GM18520 (cell line): Measurements from ENCODE around the gene RNF111.
A peak's percentile ranks its signal among the peaks of the same experiment; 100 is the strongest.

Source experiments
- ATAC-seq: cut with Tn5 transposase; IDR thresholded peaks from one replicate; pipeline ENCODE4 v1.9.1; 2021; ENCODE audit not compliant: unreplicated experiment

Gene RNF111

GRCh38 chr15:58987491-58988005, at the start of gene RNF111:
Gene RNF111, plus strand, starts transcription at chr15:58987663. Its CDS starts 43,160 bp downstream, at chr15:59030823.
- ATAC-seq, result peak; percentile 65

DNA sequence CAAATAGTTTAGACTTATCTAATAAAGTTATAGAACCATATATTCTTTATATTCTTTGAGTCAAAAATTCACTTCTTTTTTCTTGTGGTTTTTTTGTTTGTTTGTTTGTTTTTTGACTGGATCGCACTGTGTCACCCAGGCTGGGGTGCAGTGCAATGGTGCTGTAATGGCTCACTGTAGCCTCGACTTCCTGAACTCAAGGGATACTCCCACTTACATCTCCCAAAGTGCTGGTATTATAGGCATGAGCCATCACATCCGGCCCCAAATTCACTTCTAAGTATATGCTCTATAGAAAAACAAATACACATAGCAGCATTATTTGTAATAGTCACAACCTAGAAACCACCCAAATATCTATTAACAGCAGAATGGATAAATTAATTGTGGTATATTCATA, 40.3 kb upstream of the RNF111 start:
- ATAC-seq, result no peak

DNA sequence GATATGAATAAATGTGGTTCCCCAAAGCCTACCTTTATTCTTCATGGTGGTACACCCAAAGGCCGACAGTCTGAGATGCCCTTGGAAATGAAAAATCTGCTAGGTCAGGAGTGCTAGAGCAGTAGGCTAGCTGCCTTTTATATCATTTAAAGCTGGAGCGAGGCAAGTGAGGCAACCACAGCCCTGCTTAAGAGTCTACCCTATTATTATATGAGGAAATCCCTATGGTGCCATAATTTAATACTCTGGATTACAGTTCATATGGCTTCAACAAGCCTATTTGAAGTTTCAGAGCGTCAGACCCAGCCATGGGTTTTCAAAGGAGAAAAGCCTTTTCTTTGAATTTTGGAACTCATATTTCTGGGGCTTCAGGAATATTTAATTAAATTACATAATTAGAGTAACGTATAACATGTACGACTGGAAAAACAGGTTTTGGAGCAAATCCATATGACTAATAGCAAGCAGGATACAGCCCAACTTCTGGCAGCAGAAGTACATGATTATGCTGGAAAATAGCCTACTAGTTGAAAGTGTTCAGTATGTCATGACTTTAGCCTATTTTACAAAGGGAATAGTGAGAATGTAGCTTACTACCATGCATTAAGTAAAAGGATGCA, 36.0 kb upstream of the RNF111 start:
- ATAC-seq, result no peak

GRCh38 chr15:58952751-58953150, 34.7 kb upstream of the RNF111 start:
- no peak for ATAC-seq

GRCh38 chr15:58957101-58957973, 30.1 kb upstream of the RNF111 start:
- no peak for ATAC-seq

- ATAC-seq, result no peak
Observed at GRCh38 chr15:58958811-58959210, 28.7 kb upstream of the RNF111 start.

DNA sequence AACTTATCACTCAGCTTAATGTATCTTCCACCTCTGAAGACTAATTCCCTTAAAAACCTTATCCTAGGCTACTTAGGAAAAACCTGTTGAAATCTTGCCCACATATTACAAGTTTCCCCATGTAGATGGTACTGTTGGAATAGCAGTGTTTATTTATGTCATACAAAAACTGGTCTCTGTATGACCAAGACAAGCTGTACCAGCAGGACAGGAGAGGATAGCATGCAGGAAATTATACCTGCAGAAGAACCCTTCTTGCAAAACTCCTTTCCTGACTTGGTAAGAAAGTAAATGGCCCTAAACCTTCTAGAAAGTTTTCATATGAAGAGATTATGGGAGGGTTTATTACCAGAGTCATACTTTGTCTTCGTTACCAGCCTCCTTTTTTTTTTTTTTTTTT, 25.3 kb upstream of the RNF111 start:
- ATAC-seq, result no peak

GRCh38 chr15:58962662-58963565, 24.5 kb upstream of the RNF111 start:
- no peak for ATAC-seq

- ATAC-seq, result no peak
Observed at GRCh38 chr15:58966698-58967097, 20.8 kb upstream of the RNF111 start.

- ATAC-seq, result no peak
Observed at GRCh38 chr15:58967479-58967878, 20.0 kb upstream of the RNF111 start.

GRCh38 chr15:58977887-58978286, 9.6 kb upstream of the RNF111 start:
- ATAC-seq, result no peak

- ATAC-seq, result no peak
Observed at GRCh38 chr15:58980351-58980939, 7.0 kb upstream of the RNF111 start.

- ATAC-seq, result no peak
Observed at GRCh38 chr15:58981808-58982475, 5.5 kb upstream of the RNF111 start.

GRCh38 chr15:58983261-58983660, 4.2 kb upstream of the RNF111 start:
- no peak for ATAC-seq

- ATAC-seq, result no peak
Observed at GRCh38 chr15:58985443-58985842, 2.0 kb upstream of the RNF111 start.

DNA sequence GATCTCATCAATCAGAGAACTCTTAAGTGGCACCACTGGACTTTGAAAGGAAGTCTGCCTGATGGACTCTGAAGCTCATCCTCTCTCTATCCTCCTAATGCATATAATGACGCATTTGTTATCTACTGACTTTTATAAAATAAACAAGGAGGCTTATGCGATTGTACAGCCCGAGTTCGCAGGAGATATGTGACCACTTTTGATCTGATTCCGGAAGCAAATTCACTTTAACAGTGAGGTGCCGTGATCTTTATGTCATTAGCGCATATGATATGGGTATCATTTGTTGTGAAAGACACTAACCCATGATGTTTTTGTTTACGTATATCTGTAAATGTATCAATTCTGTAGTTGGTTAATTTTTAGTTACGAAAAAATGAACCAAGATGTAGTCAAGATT, 427 bp upstream of the RNF111 start:
- no peak for ATAC-seq

DNA sequence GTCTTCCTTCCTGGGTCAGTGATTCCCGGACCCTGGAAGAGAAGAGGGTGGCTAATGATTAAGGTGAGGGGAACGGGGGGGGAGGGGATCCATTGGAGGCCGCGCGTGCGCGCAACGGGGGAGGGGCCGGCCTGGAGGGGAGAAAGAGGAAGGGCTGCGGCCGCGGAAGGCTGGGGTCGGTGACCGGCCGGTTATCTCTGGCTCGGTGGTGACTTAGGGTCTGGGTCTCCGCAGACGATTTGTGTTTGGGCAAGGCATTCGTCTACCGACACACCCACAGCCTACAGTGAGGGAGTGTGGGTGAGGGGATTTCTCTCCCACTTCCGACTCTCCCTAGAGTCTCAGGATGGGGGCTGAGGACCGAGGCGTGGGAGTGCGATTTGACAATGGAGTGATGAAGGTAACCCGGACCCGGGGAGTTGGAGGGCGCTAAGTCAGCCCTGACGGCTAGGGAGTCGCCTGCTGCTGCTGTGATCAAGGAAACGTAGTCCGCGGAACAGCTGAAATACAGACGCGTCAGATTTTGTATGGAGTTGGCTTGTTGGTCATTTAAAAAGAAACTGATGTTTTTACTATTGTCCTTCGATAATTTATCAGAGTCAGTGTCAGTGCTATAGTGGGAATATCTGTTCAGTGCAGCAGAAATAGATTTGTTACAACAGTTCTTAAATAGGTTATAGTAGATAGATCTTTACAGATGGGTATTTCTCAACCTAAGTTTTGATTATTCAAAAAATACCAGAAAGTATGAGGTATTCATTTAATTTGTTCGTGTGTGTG, 733 bp downstream of the RNF111 start:
- peak; percentile 23 for ATAC-seq

GRCh38 chr15:58992181-58992580, 4.7 kb downstream of the RNF111 start:
- no peak for ATAC-seq

DNA sequence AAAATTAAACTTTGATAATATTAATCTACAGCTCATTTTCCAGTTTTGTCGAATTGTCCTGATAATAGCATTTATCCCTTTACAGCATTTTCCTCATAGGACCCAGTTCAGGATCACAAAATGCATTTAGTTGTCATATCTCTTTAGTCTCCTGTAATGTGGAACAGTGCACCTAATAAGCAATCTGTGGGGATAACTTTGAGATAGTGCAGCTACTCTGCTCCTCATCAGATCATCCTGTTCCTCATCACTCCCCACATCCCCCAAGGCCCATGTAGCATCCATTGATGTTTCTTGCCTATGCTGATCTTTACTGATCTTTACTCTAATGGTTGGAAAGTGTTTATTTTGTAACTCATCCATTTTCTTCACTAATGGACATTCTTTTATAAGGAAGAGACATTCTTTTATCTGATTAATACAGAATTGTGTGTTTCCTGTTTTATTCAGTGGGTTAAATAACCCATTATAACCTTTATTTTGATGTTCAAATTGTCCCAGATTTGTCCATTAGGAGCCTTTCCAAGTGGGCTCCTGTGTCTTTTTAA, 7.5 kb downstream of the RNF111 start:
- no peak for ATAC-seq
